Ovary (tissue), 3 donors: ENCODE data around the gene ST3GAL5.

Experiments used
- CTCF ChIP-seq, 3 donors: fragments of 450-650 bp in 2 of 3; fragments of 200-600 bp in 1 of 3; IDR thresholded peaks; one replicate each; pipeline versions ENCODE4 v1.5.1 to v1.8.0; 2016 to 2022; ENCODE audit warnings: antibody characterized with exemption in 3 of 3, mild to moderate bottlenecking in 1 of 3
- EP300 ChIP-seq: sonication (generic); formaldehyde crosslinking; IDR thresholded peaks from one replicate; pipeline ENCODE4 v1.6.1; 2017; ENCODE audit warnings: antibody characterized with exemption
- POLR2A ChIP-seq: fragments of 450-650 bp; IDR thresholded peaks from one replicate; pipeline ENCODE4 v1.6.1; 2017; ENCODE audit warnings: antibody characterized with exemption, mild to moderate bottlenecking, moderate library complexity
- donor health status: DM: no; HTN: no; CAD: no.

GRCh38 chr2:85899284-85899683 is 10.5 kb upstream of the ST3GAL5 start:
- TF ChIP-seq EP300 (no peak), CTCF (IDR thresholded peaks at IDR 0.05) (no peak), POLR2A (no peak)
